Loucy (cell line): ENCODE results near the gene NRCAM.

Experiments
- H2AFZ ChIP-seq: fragments of 200-600 bp; sonication (generic); 2 replicates; pipeline ENCODE4 v1.6.0; 2016; ENCODE audit warnings: antibody characterized with exemption, mild to moderate bottlenecking, low read length, moderate library complexity
- H3F3A ChIP-seq: fragments of 200-600 bp; 2 replicates; pipeline ENCODE4 v1.6.0; 2016; ENCODE audit warnings: antibody characterized with exemption, low read depth, mild to moderate bottlenecking
- H3K27me3 ChIP-seq: fragments of 200-600 bp; sonication (generic); 2 replicates; pipeline ENCODE4 v1.6.1; 2014; ENCODE audit warnings: low read length, mild to moderate bottlenecking; ENCODE audit not compliant: insufficient read depth, poor library complexity, severe bottlenecking
- H3K36me3 ChIP-seq: fragments of 200-600 bp; sonication (generic); 2 replicates; pipeline ENCODE4 v1.6.1; 2016; ENCODE audit warnings: low read length; ENCODE audit not compliant: insufficient read depth
- H3K4me1 ChIP-seq: fragments of 200-600 bp; sonication (generic); 2 replicates; pipeline ENCODE4 v1.5.1; 2014; ENCODE audit warnings: low read length, mild to moderate bottlenecking; ENCODE audit not compliant: insufficient read depth, poor library complexity, severe bottlenecking
- H3K4me2 ChIP-seq: fragments of 200-600 bp; sonication (generic); 2 replicates; pipeline ENCODE4 v1.6.0; 2014; ENCODE audit warnings: antibody characterized with exemption, low read length, low read depth, mild to moderate bottlenecking; ENCODE audit not compliant: poor library complexity, severe bottlenecking
- H3K4me3 ChIP-seq: fragments of 200-600 bp; sonication (generic); 2 replicates; pipeline ENCODE4 v1.5.1; 2014; ENCODE audit warnings: low read length, mild to moderate bottlenecking, mixed read lengths; ENCODE audit not compliant: poor library complexity, severe bottlenecking
- H3K79me2 ChIP-seq: fragments of 200-600 bp; sonication (generic); 2 replicates; pipeline ENCODE4 v1.6.1; 2014; ENCODE audit warnings: low read length; ENCODE audit not compliant: insufficient read depth
- H3K9ac ChIP-seq: fragments of 200-600 bp; sonication (generic); 2 replicates; pipeline ENCODE4 v1.6.0; 2014; ENCODE audit warnings: mild to moderate bottlenecking, low read depth, low read length, moderate library complexity; ENCODE audit not compliant: poor library complexity, severe bottlenecking
- H3K9me2 ChIP-seq: fragments of 200-600 bp; sonication (generic); replicated peaks from 2 replicates; pipeline ENCODE4 v1.6.1; 2016; ENCODE audit warnings: low read depth, low read length, mixed read lengths
- H3K9me3 ChIP-seq: fragments of 200-600 bp; sonication (generic); 2 replicates; pipeline ENCODE4 v1.6.1; 2014; ENCODE audit warnings: mild to moderate bottlenecking, antibody characterized with exemption, low read length, low read depth; ENCODE audit not compliant: insufficient read depth
- H4K20me1 ChIP-seq: fragments of 200-600 bp; sonication (generic); 2 replicates; pipeline ENCODE4 v1.6.0; 2014; ENCODE audit warnings: antibody characterized with exemption, low read length, mild to moderate bottlenecking; ENCODE audit not compliant: insufficient read depth, poor library complexity, severe bottlenecking
- EZH2phosphoT487 ChIP-seq: fragments of 200-600 bp; IDR thresholded peaks from 2 replicates; pipeline ENCODE4 v1.6.1; 2018; ENCODE audit warnings: antibody characterized with exemption, mild to moderate bottlenecking, moderate library complexity, borderline replicate concordance
- TF ChIP-seq, protein P1 (sequence below): fragments of 200-600 bp; sonication (generic); conservative IDR thresholded peaks from 2 replicates; pipeline ENCODE4 v1.5.1; 2014; ENCODE audit warnings: mild to moderate bottlenecking, antibody characterized with exemption, low read length

NRCAM gene

DNA sequence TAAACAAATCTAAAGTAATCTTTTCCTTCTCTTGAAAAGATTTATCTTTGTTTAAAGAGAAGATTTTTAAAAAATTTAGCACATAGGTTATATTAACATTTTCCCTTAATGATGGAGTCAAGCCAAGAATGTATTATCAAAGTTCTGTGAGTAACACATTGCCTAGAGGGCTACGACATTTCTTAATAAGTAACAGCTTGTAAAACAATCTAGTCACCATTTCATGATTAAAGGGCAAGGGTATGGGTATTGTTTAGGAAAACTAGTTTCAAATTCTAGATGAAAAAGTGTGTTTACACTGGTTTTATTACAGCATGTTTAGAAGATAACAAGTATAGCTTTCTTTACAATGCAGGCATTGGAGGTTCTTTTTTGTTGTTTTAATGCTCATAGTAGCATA is 297.5 kb downstream of the NRCAM start:
- H4K20me1 ChIP-seq: no peaks in the 10 kb centered on the region
- H3K4me1 ChIP-seq: no peaks in the 10 kb centered on the region
- no peak overlapping the region for H3K4me2 ChIP-seq
- no peak overlapping the region for H3K4me3 ChIP-seq
- H3K9me3 ChIP-seq: no peaks in the 10 kb centered on the region
- no peaks in the 10 kb centered on the region for H3K79me2 ChIP-seq
- no peaks in the 10 kb centered on the region for H3K36me3 ChIP-seq
- no peak overlapping the region for H2AFZ ChIP-seq
- no peaks in the 10 kb centered on the region for H3K27me3 ChIP-seq
- no peak overlapping the region for H3K9ac ChIP-seq
- H3K9me2 ChIP-seq: no peaks in the 10 kb centered on the region
- H3F3A ChIP-seq: no peaks in the 10 kb centered on the region
- TF ChIP-seq, protein P1, sequence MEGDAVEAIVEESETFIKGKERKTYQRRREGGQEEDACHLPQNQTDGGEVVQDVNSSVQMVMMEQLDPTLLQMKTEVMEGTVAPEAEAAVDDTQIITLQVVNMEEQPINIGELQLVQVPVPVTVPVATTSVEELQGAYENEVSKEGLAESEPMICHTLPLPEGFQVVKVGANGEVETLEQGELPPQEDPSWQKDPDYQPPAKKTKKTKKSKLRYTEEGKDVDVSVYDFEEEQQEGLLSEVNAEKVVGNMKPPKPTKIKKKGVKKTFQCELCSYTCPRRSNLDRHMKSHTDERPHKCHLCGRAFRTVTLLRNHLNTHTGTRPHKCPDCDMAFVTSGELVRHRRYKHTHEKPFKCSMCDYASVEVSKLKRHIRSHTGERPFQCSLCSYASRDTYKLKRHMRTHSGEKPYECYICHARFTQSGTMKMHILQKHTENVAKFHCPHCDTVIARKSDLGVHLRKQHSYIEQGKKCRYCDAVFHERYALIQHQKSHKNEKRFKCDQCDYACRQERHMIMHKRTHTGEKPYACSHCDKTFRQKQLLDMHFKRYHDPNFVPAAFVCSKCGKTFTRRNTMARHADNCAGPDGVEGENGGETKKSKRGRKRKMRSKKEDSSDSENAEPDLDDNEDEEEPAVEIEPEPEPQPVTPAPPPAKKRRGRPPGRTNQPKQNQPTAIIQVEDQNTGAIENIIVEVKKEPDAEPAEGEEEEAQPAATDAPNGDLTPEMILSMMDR: no peak

GRCh38 chr7:108157606-108158335 is 298.5 kb downstream of the NRCAM start:
- Histone ChIP-seq H3K9me3 (no peaks in the 10 kb centered on the region; the same call in 1 of the 2 replicates), H3K36me3 (no peaks in the 10 kb centered on the region), H4K20me1 (no peaks in the 10 kb centered on the region), H3K79me2 (no peaks in the 10 kb centered on the region), H3K4me1 (no peaks in the 10 kb centered on the region), H3K9ac (no peak overlapping the region), H3K4me3 (no peak overlapping the region), H2AFZ (no peak overlapping the region), H3K27me3 (no peaks in the 10 kb centered on the region), H3K9me2 (no peaks in the 10 kb centered on the region), H3K4me2 (no peak overlapping the region), H3F3A (no peaks in the 10 kb centered on the region)
- no peak for TF ChIP-seq EZH2phosphoT487
- TF ChIP-seq, protein P1: no peak

GRCh38 chr7:108156897-108157605 is 299.2 kb downstream of the NRCAM start:
- H3K4me2 ChIP-seq: no peak overlapping the region
- H3K27me3 ChIP-seq: no peaks in the 10 kb centered on the region
- no peak overlapping the region for H2AFZ ChIP-seq
- H4K20me1 ChIP-seq: no peaks in the 10 kb centered on the region
- H3K9me3 ChIP-seq: no peaks in the 10 kb centered on the region; the same call in 1 of the 2 replicates
- no peaks in the 10 kb centered on the region for H3F3A ChIP-seq
- no peaks in the 10 kb centered on the region for H3K9me2 ChIP-seq
- H3K36me3 ChIP-seq: no peaks in the 10 kb centered on the region
- TF ChIP-seq EZH2phosphoT487: no peak
- TF ChIP-seq, protein P1: no peak
- H3K9ac ChIP-seq: no peak overlapping the region
- H3K4me1 ChIP-seq: no peaks in the 10 kb centered on the region
- H3K79me2 ChIP-seq: no peaks in the 10 kb centered on the region
- H3K4me3 ChIP-seq: no peak overlapping the region
